Central memory CD4-positive, alpha-beta T cell (primary cell): ENCODE measurements around the gene FUT6.
"Not testable (repeated sequence)": the region's sequence is repeated elsewhere in the genome, so short reads cannot be mapped to it uniquely, and the experiment has no call there.

Experiments used
- DNase-seq: peaks from one replicate; pipeline ENCODE4 v3.0.0; 2022
- total RNA-seq, 3 experiments: gene quantifications; one replicate each; lab custom pipeline; 2026; lab: John Stamatoyannopoulos, UW

Gene FUT6
- total RNA-seq: 0 reads per million in 3 experiments

DNA sequence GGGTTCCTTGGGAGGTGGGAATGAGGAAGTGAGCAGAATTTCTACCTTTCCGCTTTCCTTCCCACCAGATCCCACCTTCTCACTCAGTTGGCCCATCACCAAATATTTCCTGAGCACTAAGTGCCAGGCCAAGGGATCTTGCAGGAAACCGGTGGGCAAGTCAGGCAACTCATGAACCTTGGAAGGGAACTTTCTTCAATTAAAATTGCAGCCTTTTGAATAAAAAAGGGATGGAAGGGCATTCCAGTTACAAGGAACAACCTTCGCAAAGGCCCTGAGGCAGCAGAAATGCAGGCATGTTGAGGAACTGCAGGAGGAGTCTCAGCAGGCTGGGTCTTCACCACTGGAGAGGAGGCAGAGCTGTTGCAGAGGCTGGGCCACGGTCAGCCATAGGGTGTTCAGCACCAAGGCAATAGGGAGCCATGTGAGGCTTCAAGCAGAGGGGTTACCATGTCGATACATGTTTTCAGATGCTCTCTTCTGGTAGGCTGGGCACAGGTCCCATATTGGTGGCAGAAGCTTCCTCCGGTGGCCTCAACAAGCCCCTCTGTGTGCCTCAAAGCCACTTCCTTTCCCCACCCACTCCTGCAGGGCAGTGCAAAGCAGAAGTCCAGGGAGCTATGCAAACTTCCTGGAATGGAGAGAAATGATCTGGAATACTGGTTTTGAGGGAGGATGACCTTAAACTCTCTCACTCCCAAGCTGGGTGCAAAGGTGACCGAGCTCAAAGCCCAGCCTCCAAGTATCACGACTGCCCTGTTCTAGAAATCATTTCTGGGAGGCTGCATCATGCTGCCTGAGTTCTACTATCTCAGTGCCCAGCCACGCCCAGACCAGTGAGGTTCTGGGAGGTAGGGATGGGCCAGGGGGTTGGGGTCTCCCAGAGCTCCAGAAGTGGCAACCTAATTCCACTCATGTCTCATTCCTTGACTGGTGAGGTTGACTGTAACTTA lies at the start of gene FUT6:
TSS of gene FUT6 (minus strand) at position 638 of the 953 bp plus-strand sequence. CDS start 7,135 bp downstream, outside the sequence.
- no peak for DNase-seq

DNA sequence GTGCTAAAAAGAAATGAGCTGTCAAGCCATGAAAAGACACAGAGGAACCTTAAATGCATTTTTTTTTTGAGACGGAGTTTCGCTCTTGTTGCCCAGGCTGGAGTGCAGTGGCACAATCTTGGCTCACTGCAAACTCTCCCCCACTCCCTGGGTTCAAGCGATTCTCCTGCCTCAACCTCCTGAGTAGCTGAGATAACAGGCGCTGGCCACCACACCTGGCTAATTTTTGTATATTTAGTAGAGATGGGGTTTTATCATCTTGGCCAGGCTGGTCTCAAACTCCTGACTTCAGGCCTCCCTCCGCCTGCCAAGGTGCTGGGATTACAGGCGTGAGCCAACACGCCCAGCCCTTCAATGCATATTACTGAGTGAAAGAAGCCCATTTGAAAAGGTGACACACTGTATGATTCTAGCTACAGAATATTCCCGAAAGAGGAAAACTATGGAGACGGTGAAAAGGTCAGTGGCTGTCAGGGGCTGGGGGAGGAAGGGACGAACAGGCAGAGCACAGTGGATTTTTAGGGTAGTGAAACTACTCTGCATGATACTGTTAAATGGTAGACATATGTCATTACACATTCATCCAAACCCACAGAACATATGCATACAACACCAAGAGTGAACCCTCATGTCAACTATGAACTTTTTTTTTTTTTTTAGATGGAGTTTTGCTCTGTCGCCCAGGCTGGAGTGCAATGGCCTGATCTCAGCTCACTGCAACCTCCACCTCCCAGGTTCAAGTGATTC lies 44.7 kb upstream of the FUT6 start:
- not testable (repeated sequence) for DNase-seq

DNA sequence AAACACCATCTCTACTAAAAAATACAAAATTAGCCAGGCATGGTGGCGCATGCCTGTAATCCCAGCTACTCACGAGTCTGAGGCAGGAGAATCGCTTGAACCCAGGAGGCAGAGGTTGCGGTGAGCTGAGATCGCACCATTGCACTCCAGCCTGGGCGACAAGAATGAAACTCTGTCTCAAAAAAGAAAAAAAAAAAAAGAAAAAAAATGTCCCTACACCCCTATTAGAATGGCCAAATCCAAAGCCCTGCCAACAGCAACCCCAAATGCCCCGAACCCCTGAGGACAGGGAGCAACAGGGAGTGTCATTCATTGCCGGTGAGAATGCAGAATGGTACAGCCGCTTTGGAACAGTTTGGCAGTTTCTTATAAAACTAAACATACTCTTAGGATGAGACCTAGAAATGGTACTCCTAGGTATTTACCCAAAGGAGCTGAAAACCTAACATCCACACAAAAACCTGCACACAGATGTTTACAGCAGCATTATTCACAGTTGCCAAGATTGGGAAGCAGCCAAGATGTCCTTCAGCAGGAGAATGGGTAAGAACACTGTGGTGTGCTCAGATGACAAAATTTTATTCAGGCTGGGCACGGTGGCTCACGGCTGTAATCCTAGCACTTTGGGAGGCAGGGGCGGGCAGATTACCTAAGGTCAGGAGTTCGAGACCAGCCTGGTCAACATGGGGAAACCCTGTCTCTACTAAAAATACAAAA lies 43.8 kb upstream of the FUT6 start:
- not testable (repeated sequence) for DNase-seq

DNA sequence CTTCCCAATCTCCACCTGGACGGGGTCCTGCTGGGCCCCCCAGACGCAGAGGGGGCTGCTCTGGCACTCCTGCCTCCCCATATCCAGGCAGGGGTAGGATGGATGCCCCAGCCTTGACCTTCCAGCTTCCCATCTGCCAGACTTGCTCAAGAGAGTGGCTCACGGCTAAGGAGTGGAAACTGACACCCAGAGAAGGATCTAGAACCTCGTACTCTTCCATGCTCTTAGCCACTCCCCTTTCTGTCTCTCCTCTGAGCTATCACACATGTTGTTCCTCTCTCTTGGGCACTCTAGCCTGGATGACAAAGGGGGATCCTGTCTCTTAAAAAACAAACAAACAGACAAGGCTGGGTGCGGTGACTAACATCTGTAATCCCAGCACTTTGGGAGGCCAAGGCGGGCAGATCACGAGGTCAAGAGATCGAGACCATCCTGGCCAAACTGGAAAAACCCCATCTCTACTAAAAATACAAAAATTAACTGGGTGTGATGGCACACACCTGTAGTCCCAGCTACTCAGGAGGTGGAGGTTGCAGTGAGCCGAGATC lies 43.0 kb upstream of the FUT6 start:
- DNase-seq: no peak

GRCh38 chr19:5881543-5882299 lies 42.2 kb upstream of the FUT6 start:
- no peak for DNase-seq

- no peak for DNase-seq
Observed at GRCh38 chr19:5880604-5881078, 41.1 kb upstream of the FUT6 start.

DNA sequence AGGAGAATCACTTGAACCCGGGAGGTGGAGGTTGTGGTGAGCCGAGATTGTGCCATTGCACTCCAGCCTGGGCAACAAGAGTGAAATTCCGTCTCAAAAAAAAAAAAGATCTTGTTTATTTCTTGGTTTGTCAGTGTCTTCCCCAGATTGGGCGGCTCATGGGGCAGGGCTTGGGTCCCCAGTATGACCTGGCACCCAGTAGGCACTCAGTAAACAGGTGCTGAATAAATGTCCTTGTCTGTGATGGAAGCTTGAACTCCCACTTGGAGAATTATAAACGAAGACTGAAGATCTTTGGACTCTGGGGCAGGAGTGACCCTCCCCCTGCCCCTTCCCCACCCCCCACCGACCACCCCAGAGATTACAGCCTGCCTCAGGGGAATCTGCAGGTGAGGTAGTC lies 40.7 kb upstream of the FUT6 start:
- no peak for DNase-seq

- no peak for DNase-seq
Observed at GRCh38 chr19:5877882-5878281, 38.4 kb upstream of the FUT6 start.

- DNase-seq: no peak
Observed at GRCh38 chr19:5877427-5877826, 37.9 kb upstream of the FUT6 start.

GRCh38 chr19:5874496-5874895 lies 35.0 kb upstream of the FUT6 start:
- DNase-seq: not testable (repeated sequence)

DNA sequence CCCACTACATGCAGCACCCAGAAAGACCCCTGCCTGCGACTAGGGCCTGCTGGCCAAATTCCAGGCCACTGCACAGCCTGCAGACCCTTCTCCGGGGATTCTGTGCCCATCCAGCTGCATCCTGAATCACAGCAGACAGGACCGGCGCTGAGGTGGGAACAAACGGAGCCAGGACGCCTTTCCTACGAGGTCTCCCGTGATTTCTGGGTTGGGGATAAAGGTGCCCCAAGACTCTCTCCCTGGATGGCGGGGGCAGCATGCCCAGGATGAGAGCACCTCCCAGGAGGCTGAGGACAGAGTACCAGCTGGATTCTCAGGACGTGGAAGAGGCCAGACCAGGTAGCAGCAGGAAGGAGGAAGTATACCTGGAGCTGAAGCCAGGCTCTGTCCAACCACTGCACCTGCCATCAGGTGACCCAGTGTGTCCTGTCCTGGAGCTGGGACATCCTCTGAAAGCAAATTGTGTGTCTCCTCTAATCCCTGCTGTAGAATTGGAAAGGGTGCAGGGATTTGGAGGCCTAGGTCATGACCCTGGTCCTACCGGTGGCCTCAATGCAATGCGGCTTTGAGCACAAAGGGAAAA lies 34.2 kb upstream of the FUT6 start:
- DNase-seq: no peak

DNA sequence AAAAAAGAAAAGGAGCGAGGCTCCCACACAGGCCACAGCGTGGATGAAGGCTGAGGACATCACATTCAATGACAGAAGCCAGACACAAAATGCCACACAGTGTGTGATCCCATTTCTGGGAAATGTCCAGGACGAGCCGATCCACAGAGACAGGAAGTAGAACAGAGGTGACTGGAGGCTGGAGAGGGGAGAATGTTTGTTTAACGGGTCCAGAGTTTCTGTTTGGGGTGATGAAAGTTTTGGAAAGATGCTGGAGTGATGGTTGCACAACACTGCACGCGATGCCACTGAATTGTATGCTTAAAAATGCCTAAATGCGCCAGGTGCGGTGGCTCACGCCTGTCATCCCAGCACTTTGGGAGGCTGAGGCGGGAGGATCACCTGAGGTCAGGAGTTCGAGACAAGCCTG lies 31.5 kb upstream of the FUT6 start:
- DNase-seq: no peak

- DNase-seq: no peak
Observed at GRCh38 chr19:5867201-5868136, 28.0 kb upstream of the FUT6 start.

DNA sequence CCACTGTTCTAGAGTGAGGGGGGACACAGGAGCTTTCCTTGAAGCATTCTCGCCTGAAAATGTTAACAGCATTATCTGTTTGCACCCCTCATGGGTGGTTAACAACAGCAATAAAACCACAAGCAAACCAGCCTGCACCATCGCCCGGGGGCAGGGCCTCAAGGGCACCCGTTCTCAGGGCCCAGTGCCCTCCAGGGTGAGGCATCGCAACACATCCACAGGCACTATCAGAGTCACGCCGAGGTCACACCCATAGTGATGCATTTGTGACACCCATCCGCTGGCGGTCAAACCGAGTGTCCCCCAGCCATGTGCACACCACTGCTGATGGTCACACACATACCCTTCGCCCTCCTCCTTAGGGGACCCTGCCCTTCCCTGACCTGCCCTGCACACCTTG lies 26.3 kb upstream of the FUT6 start:
- DNase-seq: no peak

DNA sequence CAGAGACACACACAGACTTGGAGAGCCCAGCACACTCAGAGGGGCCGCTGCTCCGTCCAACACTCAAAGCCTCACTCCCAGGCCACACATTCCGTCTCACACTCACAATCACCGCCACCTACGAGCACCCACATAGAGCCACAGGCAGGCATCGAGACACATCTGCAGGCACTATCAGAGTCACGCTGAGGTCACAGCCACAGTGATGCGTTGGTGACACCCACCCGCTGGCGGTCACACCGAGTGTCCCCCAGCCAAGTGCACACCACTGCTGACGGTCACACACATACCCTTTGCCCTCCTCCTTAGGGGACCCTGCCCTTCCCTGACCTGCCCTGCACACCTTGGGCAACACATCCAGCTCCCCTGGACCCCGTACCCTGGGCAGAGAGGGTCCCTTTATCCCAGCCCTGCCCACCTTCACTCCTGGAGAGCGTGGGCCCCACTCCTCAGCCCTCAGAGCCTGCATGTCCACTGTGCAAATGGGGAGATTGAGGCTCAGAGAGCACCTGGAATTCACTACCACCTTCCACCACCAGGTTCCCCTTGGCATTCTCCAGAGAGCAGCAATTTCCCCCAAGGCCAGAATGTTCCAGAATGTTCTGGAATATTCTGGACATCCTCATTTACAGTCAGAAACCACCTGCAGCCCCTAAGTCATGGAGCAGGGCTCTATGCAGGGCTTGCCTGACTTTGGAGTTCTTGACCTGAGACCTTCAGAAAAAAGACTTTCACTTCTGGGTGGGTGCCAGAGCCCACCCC lies 25.4 kb upstream of the FUT6 start:
- DNase-seq: no peak

DNA sequence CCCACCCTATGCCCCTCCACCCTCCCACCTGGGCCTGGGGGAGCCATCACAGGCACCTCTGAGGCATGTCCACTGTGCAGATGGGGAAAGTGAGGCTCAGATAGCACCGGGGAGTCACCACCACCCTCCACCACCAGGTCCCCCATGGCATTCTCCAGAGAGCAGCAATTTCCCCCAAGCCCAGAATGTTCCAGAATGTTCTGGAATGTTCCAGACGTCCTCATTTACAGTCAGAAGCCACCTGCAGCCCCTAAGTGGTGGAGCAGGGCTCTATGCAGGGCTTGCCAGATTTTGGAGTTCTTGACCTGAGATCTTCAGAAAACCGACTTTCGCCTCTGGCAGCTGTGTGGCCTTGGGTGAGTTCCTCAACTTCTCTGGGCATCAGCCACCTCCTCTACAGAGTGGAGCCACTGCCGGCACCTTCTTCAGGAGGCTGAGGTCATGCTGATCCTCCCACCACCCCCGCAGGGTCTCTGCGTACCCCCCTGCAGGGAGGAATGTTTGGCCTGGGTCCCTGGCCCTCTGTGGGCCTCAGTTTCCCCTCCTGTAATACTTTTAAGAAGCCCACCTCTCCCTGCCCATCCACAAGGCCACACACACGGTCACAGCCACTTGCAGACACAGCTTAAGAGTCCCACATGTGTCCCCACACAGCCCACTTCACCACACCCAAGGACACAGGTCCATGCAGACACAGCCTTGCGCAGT lies 24.7 kb upstream of the FUT6 start:
- no peak for DNase-seq

DNA sequence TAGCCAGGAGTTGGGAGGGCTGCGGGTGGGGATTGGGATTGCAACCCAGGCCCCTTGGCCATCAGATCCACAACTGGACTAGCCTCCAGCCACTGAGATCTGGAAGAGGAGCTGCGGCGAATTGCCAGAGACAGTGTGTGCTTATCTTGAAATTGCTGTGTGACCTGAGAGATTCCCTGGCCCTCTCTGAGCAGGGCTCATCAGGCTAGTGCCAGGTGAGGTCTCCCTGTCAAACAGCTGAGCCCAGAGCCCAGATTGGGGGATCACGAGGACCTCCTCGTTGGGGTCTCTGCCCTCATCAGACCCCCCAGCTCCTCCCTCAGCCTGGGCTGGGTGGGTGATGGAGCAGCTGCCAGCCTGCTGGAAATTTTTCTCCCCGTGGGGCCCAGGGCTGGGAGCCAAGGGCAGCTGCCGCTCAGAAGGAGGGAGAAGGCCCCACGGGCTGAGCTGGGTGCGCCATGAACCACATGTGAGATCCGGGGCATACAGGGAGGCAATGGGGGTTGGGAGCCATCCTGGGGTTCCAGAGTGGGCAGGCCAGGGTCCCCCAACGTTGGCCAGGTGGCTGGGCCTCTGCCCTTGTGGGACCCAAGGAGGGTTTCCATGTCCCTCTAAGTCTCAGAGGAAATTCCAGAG lies 23.6 kb upstream of the FUT6 start:
- no peak for DNase-seq
